Gastroesophageal sphincter (tissue), 4 donors: ENCODE measurements around the gene NDUFC1. TPM values are rescaled to one million over a fixed set of nuclear protein-coding genes. Genes with fewer than 3 reads are reported as not detected.

Experiments
- ATAC-seq: fragments of 150-250 bp; one replicate; pipeline ENCODE4 v1.9.1; 2016; ENCODE audit warnings: mild to moderate bottlenecking, moderate library complexity
- H3K27ac ChIP-seq, 4 donors: fragments of 200-600 bp; sonication (generic) in 3 of 4; 1 replicate in 3 of 4; 2 replicates in 1 of 4; pipeline ENCODE4 v1.5.1; 2016 to 2019
- H3K27me3 ChIP-seq: fragments of 200-600 bp; sonication (generic); one replicate; pipeline ENCODE4 v1.5.1; 2019
- H3K36me3 ChIP-seq, 2 donors: fragments of 200-600 bp; sonication (generic); one replicate each; pipeline ENCODE4 v1.5.1; 2019; ENCODE audit warnings: control low read depth in 1 of 2
- H3K4me1 ChIP-seq, 3 donors: fragments of 200-600 bp; sonication (generic); 1 replicate in 2 of 3; 2 replicates in 1 of 3; pipeline ENCODE4 v1.5.1; 2016 to 2019; ENCODE audit warnings: control low read depth in 2 of 3
- H3K4me3 ChIP-seq, 2 donors: fragments of 200-600 bp; sonication (generic); one replicate each; pipeline ENCODE4 v1.5.1; 2019; ENCODE audit warnings: mild to moderate bottlenecking in 1 of 2, moderate library complexity in 1 of 2
- H3K9me3 ChIP-seq, 3 donors: fragments of 200-600 bp; sonication (generic); one replicate each; pipeline ENCODE4 v1.5.1; 2017 to 2019; ENCODE audit warnings: control low read depth in 2 of 3
- EP300 ChIP-seq: sonication (generic); formaldehyde crosslinking; IDR thresholded peaks from one replicate; pipeline ENCODE4 v1.6.1; 2017; ENCODE audit warnings: antibody characterized with exemption, mild to moderate bottlenecking
- POLR2A ChIP-seq, 2 donors: fragments of 450-650 bp; IDR thresholded peaks; one replicate each; pipeline ENCODE4 v1.6.1; 2017; ENCODE audit warnings: antibody characterized with exemption in 2 of 2, mild to moderate bottlenecking in 2 of 2, moderate library complexity in 1 of 2
- POLR2AphosphoS5 ChIP-seq: sonication (generic); formaldehyde crosslinking; IDR thresholded peaks from one replicate; pipeline ENCODE4 v1.6.1; 2017; ENCODE audit warnings: antibody characterized with exemption
- WGBS, 2 donors: methylation state at CpG; one replicate each; pipeline ENCODE4 v1.1.5; 2018; ENCODE audit warnings: low coverage in 1 of 2; 5-methylcytosine and 5-hydroxymethylcytosine counted together
- small RNA-seq, 4 donors: library from RNA; depleted of rRNA; stranded (forward); fragments of <200 nt; gene quantifications; one replicate each; pipeline ENCODE3, GENCODE V24; 2016
- total RNA-seq, 4 donors: library from RNA; depleted of rRNA; stranded (reverse); fragments of >200 nt; gene quantifications; one replicate each; pipeline ENCODE4 v1.1.0, GENCODE V29; 2016
- TF ChIP-seq, protein P1 (sequence below), 4 experiments: fragments of 200-600 bp in 2 of 4; fragments of 450-650 bp in 2 of 4; sonication (generic) in 1 of 4; IDR thresholded peaks; one replicate each; pipeline ENCODE4 v1.5.1; 2017 to 2019; ENCODE audit warnings: antibody characterized with exemption in 4 of 4, mild to moderate bottlenecking in 2 of 4, moderate library complexity in 2 of 4

NDUFC1 gene
- total RNA-seq, 4 donors from 2014 or later: 31.0 to 61.0 (median 48.4) TPM

DNA sequence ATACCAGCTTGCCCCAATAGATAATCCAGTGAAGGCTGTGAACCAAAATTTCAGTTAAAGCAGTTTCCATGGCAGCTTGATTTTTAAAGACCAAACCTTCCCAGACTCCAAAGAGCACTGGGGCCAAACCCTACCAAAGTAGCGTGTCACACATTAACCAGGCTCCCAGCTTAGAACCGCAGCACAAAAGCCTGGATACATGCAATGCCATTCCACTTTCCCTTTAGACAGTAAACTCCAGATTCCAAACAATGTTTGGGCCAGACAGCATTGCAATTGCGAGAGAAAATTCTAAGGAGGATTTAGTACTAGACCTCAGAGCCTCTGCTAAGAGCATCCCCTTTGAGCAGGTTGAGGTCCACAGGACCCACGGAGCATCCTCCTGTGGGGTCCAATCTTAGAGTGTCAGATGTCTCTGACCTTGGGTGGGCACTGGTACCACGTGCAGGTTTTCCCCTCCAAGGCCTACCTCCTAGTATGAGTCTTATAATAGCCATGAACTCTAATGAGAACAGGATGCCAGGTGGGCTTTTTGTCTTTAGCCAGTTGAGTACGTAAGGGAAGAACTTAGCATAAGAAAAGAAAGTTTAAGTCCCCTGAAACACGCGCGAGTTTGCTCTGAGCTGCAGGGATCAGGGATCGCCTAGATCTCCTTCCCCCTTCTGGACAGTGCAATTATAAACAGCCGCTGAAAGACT is 61.0 kb downstream of the NDUFC1 start:
- 87 to 90% methylated on average over 3 to 5 of the region's 11 CpGs for WGBS, 2 donors
- no peaks in the 10 kb centered on the region for H3K27me3 ChIP-seq
- H3K9me3 ChIP-seq: no peaks in the 10 kb centered on the region
- H3K27ac ChIP-seq: no peak overlapping the region
- peaks cover 0 to 5% (median 0%) of the 10 kb centered on the region in 3 donors for H3K4me1 ChIP-seq
- ATAC-seq: no peak
- no peaks in the 10 kb centered on the region for H3K36me3 ChIP-seq
- no peak overlapping the region for H3K4me3 ChIP-seq
- no peak for TF ChIP-seq POLR2A (IDR thresholded peaks at IDR 0.05)
- no peak for TF ChIP-seq POLR2AphosphoS5
- TF ChIP-seq, protein P1, sequence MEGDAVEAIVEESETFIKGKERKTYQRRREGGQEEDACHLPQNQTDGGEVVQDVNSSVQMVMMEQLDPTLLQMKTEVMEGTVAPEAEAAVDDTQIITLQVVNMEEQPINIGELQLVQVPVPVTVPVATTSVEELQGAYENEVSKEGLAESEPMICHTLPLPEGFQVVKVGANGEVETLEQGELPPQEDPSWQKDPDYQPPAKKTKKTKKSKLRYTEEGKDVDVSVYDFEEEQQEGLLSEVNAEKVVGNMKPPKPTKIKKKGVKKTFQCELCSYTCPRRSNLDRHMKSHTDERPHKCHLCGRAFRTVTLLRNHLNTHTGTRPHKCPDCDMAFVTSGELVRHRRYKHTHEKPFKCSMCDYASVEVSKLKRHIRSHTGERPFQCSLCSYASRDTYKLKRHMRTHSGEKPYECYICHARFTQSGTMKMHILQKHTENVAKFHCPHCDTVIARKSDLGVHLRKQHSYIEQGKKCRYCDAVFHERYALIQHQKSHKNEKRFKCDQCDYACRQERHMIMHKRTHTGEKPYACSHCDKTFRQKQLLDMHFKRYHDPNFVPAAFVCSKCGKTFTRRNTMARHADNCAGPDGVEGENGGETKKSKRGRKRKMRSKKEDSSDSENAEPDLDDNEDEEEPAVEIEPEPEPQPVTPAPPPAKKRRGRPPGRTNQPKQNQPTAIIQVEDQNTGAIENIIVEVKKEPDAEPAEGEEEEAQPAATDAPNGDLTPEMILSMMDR (IDR thresholded peaks at IDR 0.05): no peak
- TF ChIP-seq EP300: no peak

Small RNAs within 50 kb of the gene (small RNA-seq; reads per million reads assigned to genes)
- gene RNU6-1074P (0 reads per million in 4 donors), gene RNU6-1214P (0 reads per million in 4 donors)

Other genes with a start within 250 kb of the NDUFC1 start
- 10 to 100 TPM; 51.2 to 73.0 (median 60.0) TPM for gene ELF2, start 125.3 kb downstream of the NDUFC1 start, total RNA-seq
- 1 to 10 TPM in 3 of 4 donors, under 1 TPM in 1; 0.94 to 6.5 (median 1.7) TPM for gene MGARP, start 22.3 kb downstream of the NDUFC1 start, total RNA-seq
- gene NAA15, start 972 bp downstream of the NDUFC1 start, total RNA-seq: 10 to 100 TPM; 23.9 to 34.1 (median 32.2) TPM
- 10 to 100 TPM; 13.5 to 16.9 (median 14.2) TPM for gene RAB33B, start 151.6 kb upstream of the NDUFC1 start, total RNA-seq